Gastrocnemius medialis (tissue), 4 donors: ENCODE measurements around the gene WDR91.

Experiments used
- CTCF ChIP-seq, 5 experiments: fragments of 450-650 bp in 3 of 5; fragments of 200-600 bp in 2 of 5; sonication (generic) in 2 of 5; IDR thresholded peaks in 4 of 5; conservative IDR thresholded peaks in 1 of 5; 1 replicate in 4 of 5; 2 replicates in 1 of 5; pipeline ENCODE4 v1.5.1; 2016 to 2019; ENCODE audit warnings: antibody characterized with exemption in 5 of 5, mild to moderate bottlenecking in 3 of 5, moderate library complexity in 3 of 5
- POLR2A ChIP-seq, 2 donors: fragments of 450-650 bp; IDR thresholded peaks; one replicate each; pipeline ENCODE4 v1.6.1; 2017; ENCODE audit warnings: antibody characterized with exemption in 2 of 2, mild to moderate bottlenecking in 2 of 2, moderate library complexity in 2 of 2

DNA sequence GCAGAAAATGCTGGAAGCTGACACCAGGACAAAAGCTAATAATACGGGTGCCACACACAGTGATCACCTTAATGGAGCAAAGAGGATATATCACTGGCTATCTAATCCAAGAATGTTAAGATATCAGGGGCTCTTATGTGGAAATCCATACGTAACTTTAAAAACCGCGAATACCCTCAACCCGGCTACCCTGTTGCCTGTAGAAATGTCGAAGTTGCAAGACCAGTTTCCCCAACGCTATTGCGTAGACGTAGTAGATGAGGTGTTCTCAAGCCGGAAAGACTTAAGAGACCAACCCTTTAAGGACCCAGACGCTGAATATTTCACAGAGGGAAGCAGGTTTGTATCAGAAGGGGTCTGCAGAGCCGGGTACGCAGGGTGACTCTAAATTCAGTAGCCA is 33.0 kb downstream of the WDR91 start:
- TF ChIP-seq CTCF (IDR thresholded peaks at IDR 0.05 in 4 of 5, conservative IDR thresholded peaks at IDR 0.05 in 1 of 5) (no peak), POLR2A (IDR thresholded peaks at IDR 0.05) (no peak)
